DMS114 treated with DMSO at 0.1 percent for 48 hours (cell line): ENCODE measurements around the gene MTMR12.
"Not testable (repeated sequence)": the region's sequence is repeated elsewhere in the genome, so short reads cannot be mapped to it uniquely, and the experiment has no call there.

Experiments used
- DNase-seq: peaks from one replicate; lab custom pipeline; 2025; ENCODE audit not compliant: unreplicated experiment; lab: John Stamatoyannopoulos, UW

Gene MTMR12

GRCh38 chr5:32239385-32239784, 73.4 kb downstream of the MTMR12 start:
- DNase-seq, result no peak

DNA sequence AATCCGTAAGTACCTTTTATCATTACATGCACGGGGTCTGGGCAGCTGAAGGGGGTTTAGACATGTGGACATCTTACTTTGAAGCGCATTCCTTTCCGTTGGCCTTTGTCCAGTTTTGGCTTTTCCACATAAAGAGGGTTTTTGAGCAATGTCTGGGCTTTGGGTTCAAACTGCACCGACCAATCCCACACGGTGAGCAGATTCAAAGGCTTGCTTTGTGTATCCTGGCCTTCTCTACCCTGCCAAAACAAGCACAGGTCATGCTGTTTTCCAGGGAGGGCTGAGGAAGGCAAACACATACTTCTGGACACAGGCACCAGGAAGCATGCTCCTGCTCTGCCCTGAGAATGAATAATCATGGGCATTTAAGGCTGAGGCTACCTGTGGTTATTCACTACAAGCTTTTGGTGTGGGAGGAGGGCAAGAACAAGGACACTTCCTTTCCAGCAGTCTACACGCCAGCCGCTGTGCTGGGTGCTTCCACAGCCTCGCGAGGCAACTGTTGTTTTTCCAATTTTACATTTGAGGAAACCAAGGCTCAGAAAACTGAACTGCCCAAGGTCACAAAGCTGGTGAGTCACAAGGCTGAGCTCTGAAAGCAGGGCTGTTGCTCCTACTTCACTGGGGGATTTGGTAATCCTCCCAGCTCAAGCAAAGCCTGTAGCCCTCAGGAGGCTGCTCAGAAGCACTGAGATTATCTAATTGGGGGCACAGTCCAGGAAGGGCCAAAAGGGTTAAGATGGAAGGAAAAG, 78.9 kb downstream of the MTMR12 start:
- DNase-seq, result no peak

DNA sequence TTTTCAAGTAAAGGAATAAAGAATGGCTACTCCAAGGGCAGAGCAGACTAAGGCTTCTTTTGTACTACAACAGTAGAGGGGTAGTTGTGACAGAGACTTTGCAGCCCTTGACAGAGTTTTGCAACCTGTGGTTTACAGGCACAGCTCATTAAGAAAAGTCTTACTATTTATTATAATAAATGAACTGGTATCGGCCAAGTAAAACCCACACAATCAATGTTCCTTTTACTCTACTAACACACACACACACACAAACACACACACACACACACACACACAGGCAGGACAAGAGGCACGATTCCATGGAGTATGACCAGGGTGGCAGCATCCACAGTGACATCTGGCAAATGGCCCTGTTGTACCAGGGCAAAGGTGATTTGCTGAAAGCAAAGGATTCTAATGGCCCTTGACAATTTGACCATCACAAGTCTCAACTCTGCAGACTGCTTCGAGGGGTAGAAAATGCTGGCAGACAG, 79.5 kb downstream of the MTMR12 start:
- no peak for DNase-seq

DNA sequence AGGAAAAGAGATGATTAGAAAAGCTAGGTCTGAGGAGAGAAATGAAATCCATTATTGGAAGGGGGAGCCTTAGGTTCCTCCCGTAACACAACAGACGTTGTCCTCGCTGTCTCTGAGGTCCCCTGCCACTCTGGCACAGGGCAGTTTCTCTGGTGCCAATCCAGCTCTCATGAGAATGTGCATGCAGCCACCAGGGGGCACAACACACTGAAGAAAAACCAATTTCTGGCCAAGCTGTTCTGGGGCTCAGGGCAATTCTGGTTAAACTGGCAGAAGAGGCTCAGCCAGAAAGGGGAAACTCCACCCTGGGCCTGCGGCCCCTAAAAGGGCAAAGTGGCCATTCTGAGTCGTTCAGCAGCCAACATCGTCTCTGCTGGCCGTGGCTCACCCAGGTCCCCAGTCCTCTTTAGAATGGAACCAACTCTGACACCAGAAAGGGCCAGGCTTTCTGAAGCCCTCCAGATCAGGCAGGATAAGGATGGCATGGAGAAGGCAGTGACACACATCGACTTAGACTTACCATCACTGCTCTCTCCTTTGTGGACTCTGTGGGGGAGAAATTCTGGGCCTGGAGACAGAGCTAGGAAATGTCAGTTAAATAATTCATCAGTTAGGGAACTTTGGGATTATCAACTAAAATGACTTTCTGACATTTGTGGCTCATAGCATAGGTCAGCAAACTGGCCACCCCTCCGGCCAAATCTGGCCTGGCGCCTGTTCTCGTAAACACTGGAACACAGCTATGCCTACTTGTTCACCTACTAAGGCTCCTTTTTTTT, 80.1 kb downstream of the MTMR12 start:
- DNase-seq, result no peak

- no peak for DNase-seq
These were observed 80.8 kb downstream of the MTMR12 start for GRCh38 chr5:32231929-32232328.

DNA sequence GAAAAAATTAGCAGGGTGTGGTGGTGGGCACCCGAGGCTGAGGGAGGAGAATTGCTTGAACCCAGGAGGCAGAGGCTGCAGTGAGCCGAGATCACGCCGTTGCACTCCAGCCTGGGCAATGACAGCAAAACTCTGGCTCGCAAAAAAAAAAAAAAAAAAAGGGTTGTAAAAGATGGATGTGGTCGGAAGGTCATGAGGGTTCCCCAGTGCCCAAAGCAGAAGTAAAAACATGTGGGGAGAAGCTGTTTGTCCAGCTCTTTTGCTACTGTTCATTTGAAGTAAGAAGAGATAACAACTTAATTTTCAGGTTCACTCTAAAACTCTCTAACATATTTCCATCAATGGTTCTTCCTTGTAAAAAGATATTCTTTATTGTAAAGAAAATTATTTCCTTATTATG, 81.5 kb downstream of the MTMR12 start:
- no peak for DNase-seq

DNA sequence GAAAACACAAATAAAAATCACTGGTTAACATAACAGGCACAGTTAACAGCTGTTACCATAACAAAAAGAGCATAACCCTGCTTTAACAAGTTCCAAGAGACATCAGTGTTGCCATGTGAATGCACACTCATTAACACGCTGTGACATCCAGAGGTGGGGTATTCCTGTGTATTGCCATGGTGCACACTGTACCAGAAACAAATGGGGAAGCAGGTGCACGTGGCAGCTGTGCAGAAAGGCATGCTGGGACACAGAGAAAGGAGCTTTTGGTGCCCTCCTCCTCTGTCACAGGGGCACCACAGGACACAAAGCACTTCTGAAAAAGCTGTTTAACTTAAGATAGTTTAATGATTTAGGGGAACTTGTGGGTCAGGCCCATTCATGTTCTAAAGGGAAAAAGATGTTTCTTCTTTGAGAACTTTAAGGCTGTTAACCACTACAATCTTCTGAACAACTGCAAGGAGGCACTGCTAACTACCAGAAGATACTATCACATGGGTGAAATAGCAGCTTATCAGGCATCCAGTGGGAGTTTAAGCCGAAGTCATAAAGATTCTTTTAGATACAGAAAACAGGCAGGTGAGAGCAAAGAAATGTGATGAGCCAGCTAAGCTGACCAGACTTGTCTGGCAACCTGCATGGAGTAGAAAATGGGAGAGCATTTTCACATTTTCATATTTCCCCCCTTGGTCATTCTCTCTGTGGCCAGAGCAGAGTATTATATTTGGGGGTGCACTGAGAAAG, 82.2 kb downstream of the MTMR12 start:
- no peak for DNase-seq

DNA sequence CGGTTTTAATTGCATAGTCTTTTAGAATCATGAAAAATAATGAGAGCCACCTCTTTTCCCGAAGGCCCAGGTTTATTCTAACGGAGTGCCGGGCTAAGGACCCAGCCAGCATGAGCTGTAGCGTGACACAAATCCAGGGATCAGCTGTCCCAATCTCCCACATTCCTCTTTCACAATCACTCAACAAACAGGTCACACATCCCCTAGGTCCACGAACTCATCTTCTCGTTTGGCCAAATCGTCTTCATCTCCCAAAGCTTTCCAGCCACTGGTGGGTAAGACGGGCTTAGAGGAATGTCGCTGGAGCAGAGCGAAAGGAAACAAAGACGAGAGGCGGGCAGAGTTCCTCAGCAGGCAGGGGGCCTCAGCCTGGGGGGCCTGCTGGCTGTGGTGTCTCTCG, 83.2 kb downstream of the MTMR12 start:
- DNase-seq, result no peak

- no peak for DNase-seq
These were observed 83.9 kb downstream of the MTMR12 start for GRCh38 chr5:32228816-32229215.

GRCh38 chr5:32225445-32225844, 87.3 kb downstream of the MTMR12 start:
- DNase-seq, result no peak

DNA sequence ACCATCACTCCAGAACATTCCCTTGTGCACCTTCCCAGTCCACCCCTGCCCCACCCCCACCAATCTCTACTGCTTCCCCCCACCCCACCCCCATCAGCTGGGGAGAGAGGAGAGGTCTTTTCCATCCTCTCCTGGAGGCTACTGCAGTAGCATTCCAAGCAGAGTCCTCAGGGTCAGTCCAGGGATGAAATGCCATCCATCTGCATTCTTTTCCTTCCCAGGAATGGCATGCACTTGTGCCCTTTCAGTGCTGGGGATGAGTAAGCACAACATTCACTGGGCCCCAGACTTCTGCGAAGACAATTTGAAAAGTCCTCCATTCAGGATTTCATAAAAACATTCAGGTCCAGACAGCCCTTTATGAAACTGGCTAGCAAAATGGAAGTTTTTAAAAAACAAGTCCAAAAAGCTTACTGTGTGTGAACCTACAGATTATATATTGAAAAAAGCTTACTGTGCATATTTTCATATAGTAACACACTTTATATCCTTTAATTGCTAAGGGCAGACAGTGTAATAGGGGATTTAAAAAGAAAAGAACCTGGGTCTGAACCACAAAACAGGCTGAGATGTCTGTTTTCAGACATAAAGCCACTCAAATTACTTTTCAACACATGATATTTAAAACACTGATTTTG, 88.6 kb downstream of the MTMR12 start:
- DNase-seq, result no peak

- DNase-seq, result no peak
These were observed 89.8 kb downstream of the MTMR12 start for GRCh38 chr5:32222723-32223470.

DNA sequence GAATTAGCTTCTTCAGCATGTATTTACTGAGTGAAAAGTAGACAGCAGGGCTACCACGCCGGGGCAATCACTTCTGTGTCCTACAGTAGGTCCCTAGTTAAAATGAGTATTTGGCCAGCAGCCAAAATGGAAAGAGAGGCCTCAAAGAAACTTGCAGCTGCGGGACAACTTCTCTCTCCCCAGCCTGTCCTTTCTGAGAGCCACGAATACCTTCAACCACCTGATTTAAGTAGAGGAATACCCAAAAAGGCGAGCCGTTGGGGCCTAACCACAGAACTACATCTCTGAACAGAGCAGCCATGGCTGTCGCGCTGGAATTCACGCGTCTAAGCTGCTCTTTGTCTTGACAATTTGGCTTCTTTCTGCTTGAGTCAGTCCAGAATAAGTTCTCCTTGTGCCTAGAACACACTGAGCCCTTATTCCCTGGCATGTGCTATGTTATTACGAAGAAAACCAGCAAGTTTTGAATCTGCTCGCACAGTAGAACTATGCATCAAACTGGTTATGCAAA, 94.8 kb downstream of the MTMR12 start:
- DNase-seq, result no peak

GRCh38 chr5:32214344-32214743, 98.4 kb downstream of the MTMR12 start:
- DNase-seq, result not testable (repeated sequence)

DNA sequence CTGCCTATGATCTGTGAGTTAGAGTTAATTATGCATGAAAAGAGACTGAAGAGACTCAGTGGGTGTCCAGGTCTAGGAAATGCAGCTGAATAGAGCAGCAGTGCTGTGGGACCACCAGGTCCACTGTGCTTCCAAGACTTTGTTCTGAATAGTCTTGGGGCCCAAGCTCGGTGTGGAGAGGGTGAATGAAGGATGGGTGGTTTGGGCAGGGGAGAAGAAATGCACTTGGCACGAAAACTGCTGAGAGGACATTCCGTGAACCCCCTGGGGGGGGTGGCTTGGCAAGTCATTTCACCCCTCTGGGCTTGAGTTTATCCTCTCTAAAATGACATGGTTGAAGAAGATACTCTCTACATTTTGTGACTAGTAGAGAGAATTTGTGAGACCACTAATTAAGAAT, 102.6 kb downstream of the MTMR12 start:
- DNase-seq, result no peak

- DNase-seq, result not testable (repeated sequence)
These were observed 103.9 kb downstream of the MTMR12 start for GRCh38 chr5:32208837-32209236.

DNA sequence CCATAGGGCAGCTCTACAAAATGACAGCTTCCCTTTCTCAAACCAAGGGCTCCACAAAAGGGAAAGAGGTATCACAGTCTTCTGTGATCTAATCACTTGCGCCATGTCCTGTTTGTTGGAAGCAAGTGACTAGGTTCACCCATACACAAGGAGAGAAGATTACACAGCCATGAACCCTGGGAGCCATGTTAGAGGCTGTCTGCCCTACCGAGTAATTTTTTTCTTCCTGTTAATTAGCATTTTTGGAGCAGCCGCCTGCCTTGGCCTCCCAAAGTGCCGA, 105.4 kb downstream of the MTMR12 start:
- no peak for DNase-seq

DNA sequence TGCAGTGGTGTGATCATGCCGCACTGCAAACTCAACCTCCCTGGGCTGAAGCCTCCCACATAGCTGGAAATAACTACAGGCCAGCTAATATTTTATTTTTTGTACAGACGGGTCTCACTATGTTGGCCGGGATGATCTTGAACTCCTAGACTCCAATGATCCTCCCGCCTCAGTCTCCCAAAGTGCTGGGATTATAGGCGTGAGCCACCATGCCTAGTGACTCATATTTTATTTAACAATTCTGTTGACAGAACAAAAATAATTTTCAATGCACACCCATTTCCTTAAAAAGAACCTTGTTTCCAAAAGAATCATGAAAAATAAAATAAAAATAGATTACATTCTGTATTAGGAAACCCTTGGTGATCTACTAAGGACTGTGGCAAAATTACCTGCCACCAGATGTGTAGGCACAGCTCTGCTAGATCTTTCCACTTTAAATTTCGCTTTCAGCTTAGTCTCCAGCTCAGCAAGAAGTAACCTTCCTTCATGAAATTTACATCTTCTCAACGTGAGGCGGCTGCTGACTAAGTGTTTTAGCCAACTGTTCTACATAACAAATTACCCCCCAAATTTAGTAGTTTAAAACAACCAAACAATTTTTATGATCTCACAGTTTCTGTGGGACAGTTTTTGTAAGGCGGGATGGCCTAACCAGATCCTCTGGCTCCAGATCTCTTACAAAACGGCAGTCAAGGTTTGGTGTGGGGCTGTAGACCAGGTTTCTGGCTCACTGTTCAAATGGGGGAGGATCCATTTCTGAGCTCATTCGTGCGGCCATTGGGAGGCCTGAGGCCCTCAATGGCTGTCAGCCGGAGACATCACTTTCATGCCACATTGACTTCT, 106.0 kb downstream of the MTMR12 start:
- DNase-seq, result no peak

DNA sequence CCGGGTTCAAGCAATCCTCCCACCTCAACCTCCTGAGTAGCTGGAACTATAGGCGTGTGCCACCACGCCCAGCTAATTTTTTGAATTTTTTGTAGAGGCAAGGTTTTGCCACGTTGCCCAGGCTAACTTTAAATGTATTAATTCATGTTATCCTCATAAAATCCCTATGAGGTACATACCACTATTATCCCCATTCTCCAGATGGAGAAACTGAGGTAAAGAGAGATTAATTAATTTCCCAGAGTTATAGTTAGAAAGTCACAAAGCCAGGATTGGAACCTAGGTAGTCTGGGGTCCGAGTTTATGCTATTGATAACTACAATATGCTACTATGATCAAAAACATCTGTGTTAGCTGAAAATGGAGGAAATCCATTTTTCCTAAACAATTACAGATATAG, 106.7 kb downstream of the MTMR12 start:
- DNase-seq, result no peak

DNA sequence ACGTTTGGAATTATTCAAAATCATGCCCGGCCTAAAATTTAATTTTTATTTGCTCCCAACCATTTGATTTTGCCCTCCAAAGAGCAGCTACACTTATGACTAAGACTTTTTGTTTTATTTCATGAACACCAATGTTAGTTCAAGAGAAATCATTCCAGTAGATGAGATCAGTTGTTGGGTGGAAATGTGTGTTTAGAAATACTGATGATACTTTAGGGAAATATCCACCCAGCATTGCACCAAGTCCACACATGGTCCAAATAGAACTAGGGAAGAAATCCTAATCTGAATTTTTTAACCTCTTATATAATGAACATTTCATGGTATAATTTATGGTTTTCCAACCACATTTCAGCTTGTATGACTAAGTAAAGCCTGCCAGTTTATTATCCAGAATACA, 110.3 kb downstream of the MTMR12 start:
- no peak for DNase-seq
